Spleen (tissue), 11 donors: ENCODE results near the gene HMGCL. TPM values are rescaled to one million over a fixed set of nuclear protein-coding genes. Genes with fewer than 3 reads are reported as not detected.
A peak's percentile ranks its signal among the peaks of the same experiment; 100 is the strongest.
"Not testable (repeated sequence)": the region's sequence is repeated elsewhere in the genome, so short reads cannot be mapped to it uniquely, and the experiment has no call there.

Experiments
- DNase-seq: peaks from one replicate; pipeline ENCODE4 v3.0.0-alpha.2; 2020
- H3K27ac ChIP-seq, 8 donors: fragments of 200-600 bp; sonication (generic) in 7 of 8; 1 replicate in 4 of 8; 2 replicates in 4 of 8; pipeline versions ENCODE4 v1.5.0 to v1.8.0; 2016 to 2021; ENCODE audit warnings: inconsistent platforms in 4 of 8, mild to moderate bottlenecking in 4 of 8, moderate library complexity in 1 of 8
- H3K27me3 ChIP-seq, 7 donors: fragments of 200-600 bp; sonication (generic) in 6 of 7; replicated peaks in 1 of 7; 1 replicate in 4 of 7; 2 replicates in 3 of 7; pipeline versions ENCODE4 v1.5.0 to v1.8.0; 2016 to 2021; ENCODE audit warnings: inconsistent platforms in 3 of 7, mild to moderate bottlenecking in 1 of 7
- H3K36me3 ChIP-seq, 6 donors: fragments of 200-600 bp; sonication (generic) in 5 of 6; 1 replicate in 4 of 6; 2 replicates in 2 of 6; pipeline versions ENCODE4 v1.5.0 to v1.8.0; 2016 to 2021; ENCODE audit warnings: inconsistent platforms in 2 of 6
- H3K4me1 ChIP-seq, 6 donors: fragments of 200-600 bp; sonication (generic) in 5 of 6; 1 replicate in 3 of 6; 2 replicates in 3 of 6; pipeline versions ENCODE4 v1.5.0 to v1.8.0; 2016 to 2021; ENCODE audit warnings: inconsistent platforms in 3 of 6
- H3K4me3 ChIP-seq, 8 donors: fragments of 200-600 bp; sonication (generic) in 7 of 8; 1 replicate in 4 of 8; 2 replicates in 4 of 8; pipeline versions ENCODE4 v1.5.0 to v1.8.0; 2016 to 2021; ENCODE audit warnings: inconsistent platforms in 4 of 8, mild to moderate bottlenecking in 4 of 8, moderate library complexity in 2 of 8
- H3K9me3 ChIP-seq, 8 donors: fragments of 200-600 bp; sonication (generic) in 7 of 8; 1 replicate in 4 of 8; 2 replicates in 4 of 8; pipeline versions ENCODE4 v1.5.0 to v1.8.0; 2016 to 2021; ENCODE audit warnings: inconsistent platforms in 4 of 8
- POLR2A ChIP-seq, 3 donors: fragments of 450-650 bp; IDR thresholded peaks; one replicate each; pipeline ENCODE4 v1.5.1; 2017; ENCODE audit warnings: antibody characterized with exemption in 3 of 3, mild to moderate bottlenecking in 1 of 3
- POLR2AphosphoS5 ChIP-seq, 3 donors: sonication (generic); formaldehyde crosslinking; IDR thresholded peaks; one replicate each; pipeline ENCODE4 v1.5.1; 2017; ENCODE audit warnings: antibody characterized with exemption in 3 of 3
- WGBS, 5 donors: extraction: QIAGEN DNeasy Blood & Tissue Kit in 3 of 5; methylation state at CpG; one replicate each; pipeline versions ENCODE4 v1.1.5 to v1.1.7; 2013 to 2018; 5-methylcytosine and 5-hydroxymethylcytosine counted together
- intact Hi-C: fragments of 100-400 bp; cut with DNase I; formaldehyde crosslinking; loops from one replicate; pipeline ENCODE4 v1.15.0; 2023; ENCODE audit warnings: low total_unique reads
- polyA plus RNA-seq, 3 donors: library from polyadenylated mRNA; stranded (reverse); fragments of 200-250 nt; gene quantifications; one replicate each; pipeline ENCODE4 v1.2.1, GENCODE V29; 2013
- total RNA-seq, 7 donors: library from RNA; depleted of rRNA in 3 of 7; stranded (reverse); fragments of >200 nt in 3 of 7; fragmentation: NEBNext Ultra II Directional in 4 of 7; extraction: Animal tissue kit (Norgen Biotek cat#: 25700) in 4 of 7; gene quantifications; one replicate each; pipeline versions ENCODE4 v1.1.0 to v1.2.1, GENCODE V29; 2016 to 2021
- TF ChIP-seq, protein P1 (sequence below), 11 experiments: fragments of 200-600 bp in 7 of 11; fragments of 450-650 bp in 4 of 11; sonication (generic) in 4 of 11; IDR thresholded peaks in 8 of 11; conservative IDR thresholded peaks in 3 of 11; 1 replicate in 7 of 11; 2 replicates in 4 of 11; pipeline versions ENCODE4 v1.4.0 to v1.8.0; 2016 to 2021; ENCODE audit warnings: antibody characterized with exemption in 11 of 11, inconsistent platforms in 4 of 11, mild to moderate bottlenecking in 1 of 11
- donor health status: healthy with polysubstance abuse.
- donor health status: DM: no; HTN: no; CAD: no; lungs with moderate emphysema.
- donor health status: DM: no; HTN: no; CAD: no.
- donor health status: Bipolar disorder and iron deficiency.
- donor health status: healthy.
- donor health status: DM: no; HTN: no; CAD: no.
- donor health status: DM: yes; HTN: yes; CAD: no.

Gene HMGCL
- total and polyA plus RNA-seq, 10 donors: 26.5 to 42.3 (median 34.6) TPM

DNA sequence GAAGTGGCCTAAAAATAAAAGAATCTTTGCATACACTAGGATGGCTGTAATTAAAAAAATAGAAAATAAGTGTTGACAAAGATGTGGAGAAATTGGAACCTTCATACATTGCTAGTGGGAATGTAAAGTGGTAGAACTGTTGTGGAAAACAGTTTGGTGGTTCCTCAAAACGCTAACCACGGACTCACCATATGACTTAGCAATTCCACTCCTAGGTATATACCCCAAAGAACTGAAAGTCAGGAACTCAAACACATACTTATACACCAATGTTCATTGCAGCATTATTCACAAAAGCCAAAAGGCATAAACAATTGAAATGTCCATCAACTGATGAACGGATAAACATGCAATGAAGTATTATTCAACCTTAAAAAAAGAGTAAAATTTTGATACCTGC is 10.8 kb upstream of the HMGCL start:
- 37 to 65% (median 47%) methylated on average over 3 of the region's 3 CpGs for WGBS, 5 donors
- Histone ChIP-seq H3K36me3 (no peaks in the 10 kb centered on the region), H3K9me3 (no peaks in the 10 kb centered on the region), H3K27me3 (peaks cover 0 to 5% (median 0%) of the 10 kb centered on the region in 7 donors), H3K4me1 (peaks cover 5 to 15% (median 12%) of the 10 kb centered on the region in 6 donors), H3K4me3 (no peak overlapping the region), H3K27ac (no peak overlapping the region)
- no peak for DNase-seq
- intact Hi-C loops: no loop called here
- TF ChIP-seq POLR2A (IDR thresholded peaks at IDR 0.05) (no peak), POLR2AphosphoS5 (IDR thresholded peaks at IDR 0.05) (no peak)
- TF ChIP-seq, protein P1, sequence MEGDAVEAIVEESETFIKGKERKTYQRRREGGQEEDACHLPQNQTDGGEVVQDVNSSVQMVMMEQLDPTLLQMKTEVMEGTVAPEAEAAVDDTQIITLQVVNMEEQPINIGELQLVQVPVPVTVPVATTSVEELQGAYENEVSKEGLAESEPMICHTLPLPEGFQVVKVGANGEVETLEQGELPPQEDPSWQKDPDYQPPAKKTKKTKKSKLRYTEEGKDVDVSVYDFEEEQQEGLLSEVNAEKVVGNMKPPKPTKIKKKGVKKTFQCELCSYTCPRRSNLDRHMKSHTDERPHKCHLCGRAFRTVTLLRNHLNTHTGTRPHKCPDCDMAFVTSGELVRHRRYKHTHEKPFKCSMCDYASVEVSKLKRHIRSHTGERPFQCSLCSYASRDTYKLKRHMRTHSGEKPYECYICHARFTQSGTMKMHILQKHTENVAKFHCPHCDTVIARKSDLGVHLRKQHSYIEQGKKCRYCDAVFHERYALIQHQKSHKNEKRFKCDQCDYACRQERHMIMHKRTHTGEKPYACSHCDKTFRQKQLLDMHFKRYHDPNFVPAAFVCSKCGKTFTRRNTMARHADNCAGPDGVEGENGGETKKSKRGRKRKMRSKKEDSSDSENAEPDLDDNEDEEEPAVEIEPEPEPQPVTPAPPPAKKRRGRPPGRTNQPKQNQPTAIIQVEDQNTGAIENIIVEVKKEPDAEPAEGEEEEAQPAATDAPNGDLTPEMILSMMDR (IDR thresholded peaks at IDR 0.05 in 8 of 11, conservative IDR thresholded peaks at IDR 0.05 in 3 of 11): no peak

GRCh38 chr1:23834156-23834555 is 8.9 kb upstream of the HMGCL start:
- 85 to 93% (median 90%) methylated on average over 6 of the region's 6 CpGs for WGBS, 5 donors
- not testable (repeated sequence) for DNase-seq, H3K27ac ChIP-seq

GRCh38 chr1:23827717-23828116 is 2.5 kb upstream of the HMGCL start:
- Histone ChIP-seq H3K27ac (no peak overlapping the region), H3K27me3 (no peaks in the 10 kb centered on the region), H3K36me3 (no peaks in the 10 kb centered on the region), H3K4me3 (no peak overlapping the region), H3K4me1 (peaks cover 6 to 31% (median 15%) of the 10 kb centered on the region in 6 donors), H3K9me3 (no peaks in the 10 kb centered on the region)
- WGBS, 5 donors: 75 to 94% (median 86%) methylated on average over 1 of the region's 1 CpG
- no peak for TF ChIP-seq POLR2AphosphoS5 (IDR thresholded peaks at IDR 0.05)
- TF ChIP-seq, protein P1 (IDR thresholded peaks at IDR 0.05 in 8 of 11, conservative IDR thresholded peaks at IDR 0.05 in 3 of 11): no peak
- no peak for TF ChIP-seq POLR2A (IDR thresholded peaks at IDR 0.05)
- intact Hi-C loops: no loop called here
- no peak for DNase-seq

More at GRCh38 chr1:23834156-23834555, 8.9 kb upstream of the HMGCL start:
- H3K4me1 ChIP-seq: peaks cover 5 to 15% (median 12%) of the 10 kb centered on the region in 6 donors
- H3K27me3 ChIP-seq, H3K4me3 ChIP-seq, intact Hi-C loops, H3K36me3 ChIP-seq, H3K9me3 ChIP-seq: not testable (repeated sequence)

DNA sequence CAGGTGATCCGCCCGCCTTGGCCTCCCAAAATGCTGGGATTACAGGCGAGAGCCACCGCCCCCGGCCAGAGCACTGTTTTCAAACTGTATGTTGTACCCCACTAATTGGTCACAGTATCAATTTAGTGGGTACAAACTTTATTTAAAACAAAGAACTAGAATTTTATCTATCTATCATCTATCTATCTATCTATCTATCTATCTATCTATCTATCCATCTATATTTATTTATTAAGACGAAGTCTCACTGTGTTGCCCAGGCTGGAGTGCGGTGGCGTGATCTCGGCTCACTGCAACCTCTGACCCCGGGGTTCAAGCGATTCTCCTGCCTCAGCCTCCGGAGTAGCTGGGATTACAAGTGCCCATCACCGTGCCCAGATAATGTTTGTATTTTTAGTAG is 1.4 kb upstream of the HMGCL start:
- H3K27ac ChIP-seq, DNase-seq, H3K4me3 ChIP-seq, H3K27me3 ChIP-seq, H3K9me3 ChIP-seq, H3K36me3 ChIP-seq, intact Hi-C loops: not testable (repeated sequence)
- H3K4me1 ChIP-seq: peaks cover 6 to 32% (median 15%) of the 10 kb centered on the region in 6 donors
- WGBS, 5 donors: 96 to 99% (median 98%) methylated on average over 13 of the region's 13 CpGs

DNA sequence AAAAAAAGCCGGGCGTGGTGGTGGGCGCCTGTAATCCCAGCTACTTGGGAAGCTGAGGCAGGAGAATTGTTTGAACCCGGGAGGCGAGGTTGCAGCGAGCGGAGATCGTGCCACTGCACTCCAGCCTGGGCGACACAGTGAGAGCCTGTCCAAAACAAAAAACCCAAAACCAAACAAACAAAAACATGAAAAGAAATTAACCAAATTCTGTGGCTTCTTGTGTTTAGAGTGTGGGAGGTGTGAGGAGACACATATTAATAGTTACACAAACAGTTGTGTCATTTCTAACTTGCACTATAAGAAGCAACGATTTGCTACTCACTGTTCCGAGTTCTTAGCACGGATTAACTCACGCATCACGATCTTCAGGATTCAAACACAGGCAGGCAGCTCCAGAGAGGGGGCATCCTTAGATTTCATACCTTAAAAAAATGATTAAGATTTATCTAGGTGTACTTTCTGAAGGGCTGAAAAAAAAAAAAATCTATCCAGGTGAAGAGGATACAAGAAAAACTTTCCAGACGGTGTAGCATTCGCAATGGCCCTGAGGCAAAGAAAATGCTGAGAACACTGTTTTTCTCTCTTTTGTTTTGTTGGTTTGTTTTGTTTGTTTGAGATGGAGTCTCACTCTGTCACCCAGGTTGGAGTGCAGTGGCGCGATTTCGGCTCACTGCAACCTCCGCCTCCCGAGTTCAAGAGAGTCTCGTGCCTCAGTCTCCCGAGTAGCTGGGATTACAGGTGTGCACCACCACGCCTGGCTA is 713 bp upstream of the HMGCL start:
- Histone ChIP-seq H3K4me1 (peaks cover 6 to 32% (median 15%) of the 10 kb centered on the region in 6 donors), H3K36me3 (no peaks in the 10 kb centered on the region), H3K4me3 (peak overlapping the region; percentile 56 to 97 (median 82)), H3K27ac (peak overlapping the region; percentile 91 to 97 (median 92)), H3K9me3 (no peaks in the 10 kb centered on the region), H3K27me3 (no peaks in the 10 kb centered on the region)
- intact Hi-C loops: no loop called here
- 57 to 67% (median 63%) methylated on average over 23 to 24 of the region's 24 CpGs for whole genome bisulfite sequencing, 5 donors
- no peak for DNase-seq
- TF ChIP-seq, protein P1 (IDR thresholded peaks at IDR 0.05 in 8 of 11, conservative IDR thresholded peaks at IDR 0.05 in 3 of 11): no peak
- no peak for TF ChIP-seq POLR2A (IDR thresholded peaks at IDR 0.05)
- TF ChIP-seq POLR2AphosphoS5 (IDR thresholded peaks at IDR 0.05): no peak
